HCT116 (cell line): ENCODE data around the gene ANP32B.

Experiments used
- CTCF ChIP-seq, 3 experiments: fragments of 200-600 bp in 1 of 3; sonication (generic) in 1 of 3; IDR thresholded peaks in 2 of 3; conservative IDR thresholded peaks in 1 of 3; 2 replicates each; pipeline ENCODE4 v1.5.1; 2012 to 2017; ENCODE audit warnings: low read depth in 2 of 3, low read length in 2 of 3, antibody characterized with exemption in 1 of 3, borderline replicate concordance in 1 of 3, control low read depth in 1 of 3, mild to moderate bottlenecking in 1 of 3, mixed read lengths in 1 of 3, mixed run types in 1 of 3, moderate library complexity in 1 of 3; ENCODE audit not compliant: insufficient read depth in 1 of 3
- EZH2 ChIP-seq: fragments of 200-600 bp; sonication (generic); IDR thresholded peaks from 2 replicates; pipeline ENCODE4 v1.6.1; 2017; ENCODE audit warnings: antibody characterized with exemption, mixed run types
- EZH2phosphoT487 ChIP-seq: fragments of 200-600 bp; IDR thresholded peaks from 2 replicates; pipeline ENCODE4 v1.6.1; 2018; ENCODE audit warnings: antibody characterized with exemption, borderline replicate concordance
- JUND ChIP-seq: IDR thresholded peaks from 2 replicates; pipeline ENCODE4 v1.6.1; 2012
- MAX ChIP-seq: IDR thresholded peaks from 2 replicates; pipeline ENCODE4 v1.6.1; 2012
- POLR2A ChIP-seq: IDR thresholded peaks from 2 replicates; pipeline ENCODE4 v1.7.0; 2011; ENCODE audit warnings: borderline replicate concordance; ENCODE audit not compliant: insufficient read depth, insufficient read length; ENCODE audit errors: extremely low read depth
- RAD21 ChIP-seq: IDR thresholded peaks from 2 replicates; pipeline ENCODE4 v1.6.1; 2012; ENCODE audit warnings: low read depth, mild to moderate bottlenecking
- REST ChIP-seq: IDR thresholded peaks from 2 replicates; pipeline ENCODE4 v1.6.1; 2012; ENCODE audit warnings: low read depth
- SP1 ChIP-seq: IDR thresholded peaks from 2 replicates; pipeline ENCODE4 v1.6.1; 2012; ENCODE audit warnings: low read depth
- SRF ChIP-seq: IDR thresholded peaks from 2 replicates; pipeline ENCODE4 v1.6.1; 2012; ENCODE audit warnings: low read depth
- TCF7L2 ChIP-seq: IDR thresholded peaks from 2 replicates; pipeline ENCODE4 v1.7.0; 2011; ENCODE audit warnings: borderline replicate concordance, inconsistent platforms; ENCODE audit not compliant: insufficient read depth, insufficient read length; ENCODE audit errors: extremely low read depth
- YY1 ChIP-seq: IDR thresholded peaks from 2 replicates; pipeline ENCODE4 v1.6.1; 2011; ENCODE audit warnings: low read length, low read depth, moderate library complexity, mild to moderate bottlenecking; ENCODE audit not compliant: insufficient replicate concordance; ENCODE audit errors: extremely low read depth
- ZBTB33 ChIP-seq: IDR thresholded peaks from 2 replicates; pipeline ENCODE4 v1.6.1; 2011; ENCODE audit warnings: mild to moderate bottlenecking, low read length, moderate library complexity; ENCODE audit not compliant: insufficient replicate concordance; ENCODE audit errors: extremely low read depth
- ZFX ChIP-seq: fragments of 450-650 bp; IDR thresholded peaks from 2 replicates; pipeline ENCODE4 v1.6.1; 2017

GRCh38 chr9:97963232-97963631 is 19.9 kb upstream of the ANP32B start:
- TF ChIP-seq CTCF (IDR thresholded peaks at IDR 0.05 in 2 of 3, conservative IDR thresholded peaks at IDR 0.05 in 1 of 3; ENCODE audit: borderline replicate concordance in 1 of 3, insufficient read depth in 1 of 3, low read depth in 2 of 3, low read length in 2 of 3) (no peak), SRF (no peak), MAX (no peak), JUND (no peak), ZFX (no peak), EZH2 (no peak), SP1 (no peak), EZH2phosphoT487 (no peak), POLR2A (no peak), YY1 (no peak), REST (no peak), RAD21 (no peak), TCF7L2 (no peak), ZBTB33 (no peak)
